ENCODE data around the gene LEMD3. TPM values are rescaled to one million over a fixed set of nuclear protein-coding genes. Genes with fewer than 3 reads are reported as not detected.

LEMD3 gene
- total RNA-seq, 1 donor from 2014 or later, result 38.2 TPM

- POLR2A ChIA-PET, result no interaction called here
- Mint-ChIP-seq H3K4me1 (peaks cover 12% of the 10 kb centered on the region), H3K36me3 (ENCODE audit: low read depth) (no peaks in the 10 kb centered on the region), H3K27ac (no peak overlapping the region), H3K27me3 (peaks cover 25% of the 10 kb centered on the region), H3K4me3 (no peak overlapping the region), H3K9me3 (no peaks in the 10 kb centered on the region)
- CTCF ChIA-PET, result no interaction called here
- ATAC-seq (ENCODE audit: low read depth) (no peak), DNase-seq (no peak)
- intact Hi-C loops (cut with micrococcal nuclease), result no loop called here
- no peak for TF ChIP-seq CTCF (IDR thresholded peaks at IDR 0.05)
Observed at GRCh38 chr12:65275627-65276026, 106.2 kb downstream of the LEMD3 start.

DNA sequence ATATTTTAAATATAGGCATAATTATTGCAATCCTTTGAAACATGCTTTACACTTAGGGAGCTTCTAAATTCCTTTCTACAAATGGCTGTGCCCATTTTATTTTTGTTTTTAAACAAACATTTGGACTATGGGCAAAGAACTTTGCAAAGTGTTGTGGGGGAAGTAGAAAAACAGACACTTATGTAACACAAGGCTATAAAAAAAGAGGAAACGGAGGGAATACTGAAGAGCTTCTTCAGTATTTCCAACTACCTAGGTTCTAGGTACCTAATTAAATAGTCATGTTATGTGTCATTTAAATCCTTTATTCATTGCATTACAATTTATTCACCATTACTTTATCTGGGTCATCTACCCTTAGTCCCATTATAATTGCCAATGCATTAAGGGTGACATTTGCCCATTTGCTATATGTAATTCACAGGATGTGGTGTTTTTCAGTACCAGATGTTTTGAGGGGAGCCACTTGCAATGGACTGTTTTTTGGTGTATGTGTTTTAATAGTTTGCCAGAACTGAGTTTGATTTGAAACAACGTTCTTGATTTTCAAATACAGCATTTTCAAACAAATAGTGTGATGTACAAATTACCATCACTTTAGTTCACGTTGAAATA lies 107.6 kb downstream of the LEMD3 start:
- no peaks in the 10 kb centered on the region for H3K36me3 Mint-ChIP-seq (ENCODE audit: low read depth)
- POLR2A ChIA-PET, result no interaction called here
- no peak overlapping the region for H3K4me3 Mint-ChIP-seq
- intact Hi-C loops (cut with micrococcal nuclease), result no loop called here
- ATAC-seq (ENCODE audit: low read depth) (no peak), DNase-seq (no peak)
- CTCF ChIA-PET, result no interaction called here
- H3K27me3 Mint-ChIP-seq, result peaks cover 34% of the 10 kb centered on the region
- no peaks in the 10 kb centered on the region for H3K9me3 Mint-ChIP-seq
- peaks cover 12% of the 10 kb centered on the region for H3K4me1 Mint-ChIP-seq
- no peak overlapping the region for H3K27ac Mint-ChIP-seq
- no peak for TF ChIP-seq CTCF (IDR thresholded peaks at IDR 0.05)

- H3K27ac Mint-ChIP-seq, result no peak overlapping the region
- no peaks in the 10 kb centered on the region for H3K36me3 Mint-ChIP-seq (ENCODE audit: low read depth)
- peaks cover 40% of the 10 kb centered on the region for H3K27me3 Mint-ChIP-seq
- DNase-seq, result peak; percentile 15
- peak overlapping the region; percentile 67 for H3K4me3 Mint-ChIP-seq
- ChIA-PET CTCF (no interaction called here), POLR2A (no interaction called here)
- H3K4me1 Mint-ChIP-seq, result peaks cover 12% of the 10 kb centered on the region
- H3K9me3 Mint-ChIP-seq, result no peaks in the 10 kb centered on the region
- ATAC-seq (ENCODE audit: low read depth), result peak; percentile 18
- intact Hi-C loops (cut with micrococcal nuclease), result no loop called here
- no peak for TF ChIP-seq CTCF (IDR thresholded peaks at IDR 0.05)
Observed at GRCh38 chr12:65277994-65278575, 108.7 kb downstream of the LEMD3 start.

DNA sequence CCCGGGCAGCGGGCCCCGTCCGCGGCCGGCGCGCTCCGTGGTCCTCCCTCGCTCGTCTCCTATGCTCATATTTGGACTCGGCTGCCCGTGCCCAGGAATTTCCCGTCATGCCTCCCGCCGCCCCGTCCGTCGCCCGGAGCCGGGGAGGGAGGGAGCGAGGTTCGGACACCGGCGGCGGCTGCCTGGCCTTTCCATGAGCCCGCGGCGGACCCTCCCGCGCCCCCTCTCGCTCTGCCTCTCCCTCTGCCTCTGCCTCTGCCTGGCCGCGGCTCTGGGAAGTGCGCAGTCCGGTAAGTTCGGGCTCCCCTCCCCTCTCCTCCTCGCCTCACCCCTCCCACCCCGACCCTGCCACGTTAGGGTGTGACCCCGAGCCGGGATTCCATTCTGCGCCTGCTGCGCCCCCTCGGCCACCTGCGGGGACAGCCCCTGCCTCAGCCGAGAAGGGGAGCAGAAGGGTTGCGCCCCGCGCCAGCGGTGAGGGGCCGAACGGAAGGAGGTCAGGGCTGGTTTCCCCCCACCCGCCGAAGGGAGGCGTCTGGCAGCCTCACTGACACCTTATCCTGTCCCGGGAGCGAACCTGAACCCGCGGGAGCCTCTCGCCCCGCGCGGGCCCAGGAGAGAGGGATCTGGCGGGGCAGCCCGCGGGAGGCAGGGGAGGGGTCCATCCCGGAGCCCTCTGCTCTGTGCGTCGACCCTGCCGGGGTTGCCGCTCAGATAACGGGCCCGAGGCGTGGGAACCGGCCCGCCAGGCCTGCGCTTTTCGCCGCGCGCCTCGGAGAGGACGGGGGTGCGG lies 109.4 kb downstream of the LEMD3 start, which contains the start of gene MSRB3:
TSS of gene MSRB3 (plus strand) at position 108 of the 793 bp plus-strand sequence. CDS start 29,897 bp downstream, outside the sequence.
- H3K9me3 Mint-ChIP-seq, result no peaks in the 10 kb centered on the region
- intact Hi-C loops (cut with micrococcal nuclease), result no loop called here
- H3K27ac Mint-ChIP-seq, result no peak within 1 kb of the TSS
- H3K4me1 Mint-ChIP-seq, result peaks cover 12% of the 10 kb centered on the region
- peak within 1 kb of the TSS; percentile 76 for H3K4me3 Mint-ChIP-seq
- no peak for TF ChIP-seq CTCF (IDR thresholded peaks at IDR 0.05)
- peak; percentile 54 for ATAC-seq (ENCODE audit: low read depth)
- H3K27me3 Mint-ChIP-seq, result peaks cover 40% of the 10 kb centered on the region
- ChIA-PET CTCF (no interaction called here), POLR2A (no interaction called here)
- H3K36me3 Mint-ChIP-seq (ENCODE audit: low read depth), result no peaks in the 10 kb centered on the region
- peak; percentile 30 for DNase-seq
